CD4-positive, alpha-beta T cell treated with Interleukin-17A for 1 hour (primary cell): ENCODE data around the gene OR52A1.
"Not testable (repeated sequence)": the region's sequence is repeated elsewhere in the genome, so short reads cannot be mapped to it uniquely, and the experiment has no call there.

Source experiments
- DNase-seq: peaks from one replicate; pipeline ENCODE4 v3.0.0-alpha.2; 2020

OR52A1 gene

GRCh38 chr11:5154657-5155056 lies at the start of gene OR52A1:
OR52A1 (minus strand) TSS chr11:5154757; CDS start chr11:5152369, 2,388 bp downstream.
- DNase-seq = no peak

GRCh38 chr11:5203366-5203765 lies 48.8 kb upstream of the OR52A1 start:
- no peak for DNase-seq

GRCh38 chr11:5200582-5200981 lies 46.0 kb upstream of the OR52A1 start, which contains the start of gene OR51V1:
OR51V1 (minus strand) TSS chr11:5200682; CDS start chr11:5200682, 0 bp downstream.
- no peak for DNase-seq

- no peak for DNase-seq
Measured at GRCh38 chr11:5198285-5198684, 43.7 kb upstream of the OR52A1 start.

- no peak for DNase-seq
Measured at GRCh38 chr11:5197536-5197935, 43.0 kb upstream of the OR52A1 start.

- DNase-seq = no peak
Measured at GRCh38 chr11:5196731-5197130, 42.2 kb upstream of the OR52A1 start.

GRCh38 chr11:5196067-5196466 lies 41.5 kb upstream of the OR52A1 start:
- no peak for DNase-seq

GRCh38 chr11:5192738-5193137 lies 38.2 kb upstream of the OR52A1 start:
- no peak for DNase-seq

- DNase-seq = no peak
Measured at GRCh38 chr11:5188201-5188600, 33.6 kb upstream of the OR52A1 start.

GRCh38 chr11:5178046-5178837 lies 23.7 kb upstream of the OR52A1 start:
- DNase-seq = no peak

- DNase-seq = no peak
Measured at GRCh38 chr11:5174934-5175333, 20.4 kb upstream of the OR52A1 start.

- DNase-seq = no peak
Measured at GRCh38 chr11:5171856-5172255, 17.3 kb upstream of the OR52A1 start.

GRCh38 chr11:5165898-5166297 lies 11.3 kb upstream of the OR52A1 start:
- not testable (repeated sequence) for DNase-seq

GRCh38 chr11:5164807-5165206 lies 10.2 kb upstream of the OR52A1 start:
- DNase-seq = not testable (repeated sequence)

GRCh38 chr11:5161045-5161444 lies 6.5 kb upstream of the OR52A1 start:
- not testable (repeated sequence) for DNase-seq

GRCh38 chr11:5160217-5160616 lies 5.7 kb upstream of the OR52A1 start:
- DNase-seq = not testable (repeated sequence)

- no peak for DNase-seq
Measured at GRCh38 chr11:5159806-5160205, 5.2 kb upstream of the OR52A1 start.

GRCh38 chr11:5153574-5154431 lies 754 bp downstream of the OR52A1 start:
- no peak for DNase-seq

- no peak for DNase-seq
Measured at GRCh38 chr11:5151713-5152153, 2.8 kb downstream of the OR52A1 start.

GRCh38 chr11:5144206-5144605 lies 10.4 kb downstream of the OR52A1 start:
- DNase-seq = not testable (repeated sequence)

- DNase-seq = no peak
Measured at GRCh38 chr11:5137996-5138395, 16.6 kb downstream of the OR52A1 start, which contains the start of gene OR52A5. OR52A5 (minus strand) TSS chr11:5138356; CDS start chr11:5132642, 5,714 bp downstream.

GRCh38 chr11:5137014-5137413 lies 17.5 kb downstream of the OR52A1 start:
- DNase-seq = no peak

- no peak for DNase-seq
Measured at GRCh38 chr11:5136261-5136660, 18.3 kb downstream of the OR52A1 start.
